SKM-1 (cell line): ENCODE data around the gene DRG2.

Experiments used
- DNase-seq: peaks from one replicate; lab custom pipeline; 2025; ENCODE audit not compliant: unreplicated experiment; lab: John Stamatoyannopoulos, UW

DRG2 gene

GRCh38 chr17:18087610-18088491, at the start of gene DRG2:
DRG2 (plus strand) TSS chr17:18087948; CDS start chr17:18088024, 76 bp downstream.
- DNase-seq = peak; percentile 79

GRCh38 chr17:18038149-18038850, 49.4 kb upstream of the DRG2 start:
- peak; percentile 24 for DNase-seq

- peak; percentile 96 for DNase-seq
These were observed 48.8 kb upstream of the DRG2 start, which contains the start of the genes ATPAF2 and GID4 for GRCh38 chr17:18038861-18039534. ATPAF2 (minus strand) TSS chr17:18039168; CDS start chr17:18039013, 155 bp downstream. GID4 (plus strand) TSS chr17:18039408; CDS start chr17:18039465, 57 bp downstream.

- DNase-seq = no peak
These were observed 48.0 kb upstream of the DRG2 start for GRCh38 chr17:18039535-18040260.

GRCh38 chr17:18040261-18040858, 47.4 kb upstream of the DRG2 start:
- no peak for DNase-seq

GRCh38 chr17:18041776-18042175, 46.0 kb upstream of the DRG2 start:
- DNase-seq = no peak

- no peak for DNase-seq
These were observed 44.8 kb upstream of the DRG2 start for GRCh38 chr17:18042983-18043382.

- DNase-seq = no peak
These were observed 44.3 kb upstream of the DRG2 start for GRCh38 chr17:18043491-18043890.

GRCh38 chr17:18044609-18045008, 43.1 kb upstream of the DRG2 start:
- DNase-seq = no peak

- DNase-seq = no peak
These were observed 41.9 kb upstream of the DRG2 start for GRCh38 chr17:18045691-18046350.

- no peak for DNase-seq
These were observed 32.2 kb upstream of the DRG2 start for GRCh38 chr17:18055597-18055996.

- DNase-seq = no peak
These were observed 31.5 kb upstream of the DRG2 start for GRCh38 chr17:18056214-18056613.

- no peak for DNase-seq
These were observed 28.5 kb upstream of the DRG2 start for GRCh38 chr17:18059283-18059682.

GRCh38 chr17:18064053-18064452, 23.7 kb upstream of the DRG2 start:
- DNase-seq = no peak

- no peak for DNase-seq
These were observed 22.2 kb upstream of the DRG2 start for GRCh38 chr17:18065546-18065945.

- no peak for DNase-seq
These were observed 20.9 kb upstream of the DRG2 start for GRCh38 chr17:18066866-18067265.

GRCh38 chr17:18069101-18069500, 18.6 kb upstream of the DRG2 start:
- no peak for DNase-seq

GRCh38 chr17:18070861-18071340, 16.8 kb upstream of the DRG2 start:
- no peak for DNase-seq

GRCh38 chr17:18071751-18072150, 16.0 kb upstream of the DRG2 start:
- DNase-seq = no peak
